NOMO-1 treated with DMSO at 0.1 percent for 48 hours (cell line): Measurements from ENCODE around the gene MYADM.

Experiments used
- DNase-seq: peaks from one replicate; lab custom pipeline; 2025; ENCODE audit not compliant: unreplicated experiment; lab: John Stamatoyannopoulos, UW

MYADM gene

DNA sequence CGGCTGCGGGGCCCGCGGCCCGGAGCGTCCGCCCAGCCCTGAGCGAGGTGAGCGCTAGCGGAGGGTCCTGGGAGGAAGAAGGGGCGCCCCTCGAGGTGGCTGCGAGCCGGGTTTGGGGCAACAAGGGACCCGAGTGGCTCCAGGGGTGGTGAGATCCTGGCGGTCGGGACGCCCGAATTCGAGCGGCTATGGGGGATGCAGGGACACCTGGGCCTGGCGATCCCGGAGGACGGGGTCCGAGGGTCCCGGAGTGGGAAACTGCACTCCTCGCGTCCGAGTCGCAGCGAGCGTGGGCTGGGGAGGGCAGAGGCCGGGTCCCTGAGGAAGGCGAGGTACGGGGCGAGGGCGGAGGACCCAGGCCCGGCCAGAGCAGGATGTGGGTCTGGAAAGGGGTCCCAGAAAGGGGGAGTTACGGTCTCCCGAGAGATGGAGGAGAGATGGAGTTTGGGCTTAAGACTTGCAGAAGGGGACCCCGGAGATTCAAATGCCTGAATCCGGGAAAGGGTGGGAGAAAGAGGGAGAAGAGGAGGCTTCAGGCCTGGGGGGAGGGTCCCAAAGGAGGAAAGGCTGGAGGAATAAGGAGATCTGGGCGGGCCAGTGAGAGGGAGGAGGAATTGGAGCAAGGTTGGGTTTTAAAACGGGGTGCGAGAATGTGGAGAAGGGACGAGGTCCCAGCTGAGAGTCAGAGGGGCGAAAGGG, 41.9 kb downstream of the MYADM start:
- DNase-seq = no peak

DNA sequence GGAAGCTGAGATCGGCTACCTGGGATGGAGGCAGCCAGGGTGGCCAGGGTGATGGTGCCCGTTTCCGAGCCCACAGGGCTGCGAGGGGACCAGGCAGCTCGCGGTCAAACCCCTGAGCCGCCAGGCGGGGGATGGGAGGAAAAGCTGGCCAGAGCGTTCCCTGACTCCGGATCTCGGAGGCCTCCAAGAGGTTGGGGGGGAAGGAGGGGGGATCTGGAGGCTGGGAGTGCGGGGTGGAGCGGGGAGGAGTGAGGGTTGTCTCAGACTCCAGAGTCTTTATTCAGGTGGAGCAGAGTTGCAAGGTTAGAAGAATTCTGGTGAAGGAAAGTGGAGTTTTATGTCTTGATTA, 42.5 kb downstream of the MYADM start:
- DNase-seq = no peak

DNA sequence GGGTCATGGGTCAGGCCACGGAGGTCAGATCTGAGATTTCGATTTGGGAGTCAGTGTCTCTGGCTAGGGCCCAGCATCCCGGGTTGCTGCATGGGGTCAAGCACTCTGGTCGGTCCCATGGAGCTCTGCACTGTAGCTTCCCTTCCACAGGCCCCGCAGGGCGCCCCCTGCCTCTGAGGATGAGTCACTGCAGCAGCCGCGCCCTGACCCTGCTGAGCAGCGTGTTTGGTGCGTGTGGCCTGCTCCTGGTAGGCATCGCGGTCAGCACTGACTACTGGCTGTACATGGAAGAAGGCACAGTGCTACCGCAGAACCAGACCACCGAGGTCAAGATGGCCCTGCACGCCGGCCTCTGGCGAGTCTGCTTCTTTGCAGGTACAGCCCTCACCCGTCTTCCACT, 45.0 kb downstream of the MYADM start:
- DNase-seq = no peak

DNA sequence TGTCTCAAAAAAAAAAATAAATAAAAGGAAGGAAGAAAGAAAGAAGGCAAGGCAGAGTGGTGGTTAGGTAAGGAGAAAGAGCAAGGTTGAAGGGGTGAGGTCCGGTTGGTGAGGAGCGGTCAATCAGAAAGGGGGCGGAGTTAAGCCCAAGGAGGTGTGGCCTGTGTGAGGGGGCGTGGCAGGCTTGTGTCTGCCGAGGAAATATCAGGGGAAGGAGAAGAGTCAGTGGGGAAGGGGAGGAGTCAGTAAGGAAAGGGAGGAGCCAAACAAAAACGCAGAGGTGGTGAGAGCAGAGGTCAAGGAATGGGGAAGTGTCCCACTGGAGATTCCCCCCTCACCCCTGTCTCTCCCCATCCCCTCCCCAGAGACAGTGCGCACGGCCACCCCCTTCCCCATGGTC, 47.3 kb downstream of the MYADM start:
- DNase-seq = no peak

DNA sequence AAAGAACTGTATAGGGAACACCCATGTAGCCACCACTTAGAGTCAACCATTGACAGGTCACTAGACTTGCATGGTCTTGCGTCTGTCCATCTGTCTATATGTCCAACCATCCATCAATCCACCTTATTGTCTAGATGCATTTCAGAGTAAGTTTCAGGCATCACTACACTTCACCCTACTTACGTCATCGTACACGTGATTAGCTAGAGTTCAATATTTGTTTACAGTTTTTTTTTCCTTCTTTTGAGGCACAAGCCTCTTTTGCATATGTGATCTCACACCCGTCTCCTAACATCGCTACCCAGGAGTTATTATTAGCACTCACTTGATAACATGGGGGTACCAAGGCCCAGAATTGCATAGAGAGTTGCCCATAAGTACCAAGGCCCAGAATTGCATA, 48.3 kb downstream of the MYADM start:
- DNase-seq = no peak

DNA sequence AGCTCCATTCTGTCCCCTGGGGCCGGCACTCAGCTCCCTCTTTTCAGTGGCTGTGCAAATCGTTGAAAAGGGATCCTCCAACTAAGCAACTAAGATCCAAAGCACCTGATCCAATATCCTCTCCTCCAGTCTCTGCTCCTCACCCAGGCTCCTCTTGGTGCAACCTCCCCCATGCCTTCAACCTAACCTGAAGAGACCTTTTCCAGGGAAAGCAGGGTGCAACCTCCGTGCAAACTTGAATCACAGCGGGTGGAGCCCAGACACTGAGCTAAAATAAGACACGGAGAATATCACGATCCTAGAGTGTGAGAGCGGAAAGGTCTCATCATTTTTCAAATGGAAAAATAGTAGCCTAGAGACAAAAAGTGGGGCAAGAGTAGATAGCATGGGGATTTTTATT, 49.7 kb downstream of the MYADM start:
- DNase-seq = no peak
